Activated CD4-positive, CD25-positive, alpha-beta regulatory T cell treated with anti-CD3 and anti-CD28 coated beads, Interleukin-2, amount 50 U/mL, for 16 hours (primary cell): ENCODE results near the gene SLX1A.
"Not testable (repeated sequence)": the region's sequence is repeated elsewhere in the genome, so short reads cannot be mapped to it uniquely, and the experiment has no call there.

Experiments used
- DNase-seq: peaks from one replicate; pipeline ENCODE4 v3.0.0-alpha.2; 2020; ENCODE audit warnings: low read depth, low spot score

SLX1A gene

DNA sequence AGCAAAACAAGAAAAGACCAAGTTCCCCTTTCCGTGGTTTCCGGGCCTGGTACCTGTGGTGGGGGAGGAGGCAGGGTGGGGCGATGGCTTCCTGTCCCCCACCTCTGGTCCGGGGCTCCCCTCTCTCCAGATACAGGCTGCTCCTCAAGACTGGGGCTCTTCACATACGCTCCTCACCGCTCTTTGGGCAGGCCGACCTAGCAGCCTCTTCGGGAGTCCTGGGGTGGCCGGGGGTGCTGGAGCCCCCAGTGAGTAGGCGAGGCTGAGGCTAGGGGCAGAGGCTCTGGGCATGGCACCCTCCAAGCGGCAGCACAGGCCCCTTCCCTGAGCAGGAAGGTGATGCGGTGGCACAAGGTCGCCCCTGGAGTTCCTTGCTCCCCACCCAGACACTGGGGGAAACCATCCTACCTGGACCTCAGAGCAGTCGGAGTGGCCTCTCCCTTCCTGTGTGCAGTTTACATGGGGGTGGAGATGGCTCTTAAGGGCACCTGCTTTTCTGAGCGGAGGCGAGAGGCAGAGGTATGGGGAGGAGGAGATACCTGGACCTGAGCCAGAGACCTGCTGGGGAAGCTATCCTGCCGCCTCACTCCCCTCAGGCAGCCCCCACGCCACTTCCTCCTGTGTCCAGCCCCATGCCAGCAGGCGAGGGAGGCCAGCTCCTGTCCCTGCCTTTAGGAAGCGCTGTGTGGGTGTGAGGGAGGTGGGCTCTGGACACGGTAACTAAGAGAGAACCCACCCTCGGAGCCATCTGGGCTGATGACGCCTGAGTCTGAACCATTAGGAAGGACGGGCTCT is 9.4 kb upstream of the SLX1A start:
- DNase-seq = peak; percentile 56

DNA sequence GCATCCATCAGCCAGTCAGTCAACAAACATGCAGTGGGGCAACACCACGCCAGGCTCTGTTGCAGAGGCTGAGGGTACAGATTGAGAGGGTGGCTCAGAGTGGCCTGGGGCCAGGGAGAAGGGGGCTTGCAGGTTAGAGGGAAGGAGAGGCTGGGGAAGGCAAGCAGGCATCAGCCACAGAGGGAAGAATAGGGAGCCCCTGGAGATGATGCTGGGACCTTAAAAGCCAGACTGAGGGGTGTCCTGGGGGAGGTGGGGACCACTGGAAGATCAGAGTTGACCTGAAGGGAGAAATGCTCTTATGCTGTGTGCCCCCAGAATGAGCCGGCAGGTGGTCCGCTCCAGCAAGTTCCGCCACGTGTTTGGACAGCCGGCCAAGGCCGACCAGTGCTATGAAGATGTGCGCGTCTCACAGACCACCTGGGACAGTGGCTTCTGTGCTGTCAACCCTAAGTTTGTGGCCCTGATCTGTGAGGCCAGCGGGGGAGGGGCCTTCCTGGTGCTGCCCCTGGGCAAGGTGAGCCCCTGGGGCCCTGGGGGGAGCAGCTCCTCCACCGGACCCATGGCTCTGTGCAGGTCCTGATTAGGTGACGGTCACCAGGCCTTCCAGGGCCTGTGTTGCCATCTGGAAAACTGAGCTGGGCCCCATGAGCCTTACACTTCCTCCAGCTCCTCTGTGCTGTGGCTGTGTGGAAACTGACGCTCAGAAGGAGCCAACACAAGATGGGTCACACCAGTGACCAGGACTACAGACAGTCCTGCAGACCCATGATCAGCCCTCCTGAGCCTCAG is 8.6 kb upstream of the SLX1A start:
- no peak for DNase-seq

DNA sequence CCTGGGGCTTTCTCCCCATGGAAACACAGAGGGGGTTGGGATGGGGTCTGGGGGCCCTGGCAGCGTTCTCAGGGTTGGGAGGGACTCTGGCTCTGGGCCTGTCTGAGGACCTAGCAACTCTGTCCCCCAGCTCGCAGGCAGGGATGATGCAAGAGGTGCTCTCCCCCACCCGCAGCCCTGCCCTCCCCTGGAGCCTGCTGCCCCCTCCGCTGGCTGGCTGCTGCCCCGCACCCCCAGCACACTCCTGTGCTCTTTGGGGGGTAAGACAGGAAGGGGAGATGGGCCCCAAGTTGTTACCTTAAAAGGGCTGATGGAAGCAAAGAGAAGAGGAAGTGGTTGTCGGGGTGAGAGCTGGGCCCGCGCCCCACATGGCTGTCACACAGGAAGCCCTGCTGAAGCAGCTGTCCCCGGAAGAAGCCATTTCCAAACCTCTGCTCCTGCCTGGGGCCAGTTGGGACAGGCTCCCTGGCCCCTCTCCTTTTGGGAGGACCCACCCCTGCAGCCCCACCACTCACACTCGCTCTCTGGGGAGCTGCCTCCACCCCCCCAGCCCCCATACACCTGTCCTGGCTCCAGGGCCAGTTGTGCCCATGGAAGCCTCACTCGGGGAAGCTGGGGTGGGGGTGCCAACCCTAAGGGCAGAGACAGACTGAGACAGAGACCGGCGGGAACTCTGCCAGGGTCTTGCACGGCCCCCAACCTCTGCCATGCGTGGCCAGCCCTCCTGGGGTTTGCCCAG is 7.8 kb upstream of the SLX1A start:
- DNase-seq = peak; percentile 55

DNA sequence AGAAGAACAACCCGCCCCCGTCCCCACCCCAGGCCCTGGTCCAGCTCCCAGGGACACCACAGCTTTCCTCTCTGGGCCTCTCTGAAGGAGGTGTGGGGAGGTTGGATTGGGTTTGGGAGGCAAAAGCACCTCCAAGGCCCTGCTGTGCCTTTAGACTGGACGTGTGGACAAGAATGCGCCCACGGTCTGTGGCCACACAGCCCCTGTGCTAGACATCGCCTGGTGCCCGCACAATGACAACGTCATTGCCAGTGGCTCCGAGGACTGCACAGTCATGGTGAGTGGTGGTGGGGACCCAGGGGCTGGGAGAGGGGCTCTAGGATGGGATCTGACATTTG is 7.3 kb upstream of the SLX1A start:
- DNase-seq = no peak

GRCh38 chr16:30186782-30187555 is 6.7 kb upstream of the SLX1A start:
- peak; percentile 67 for DNase-seq

DNA sequence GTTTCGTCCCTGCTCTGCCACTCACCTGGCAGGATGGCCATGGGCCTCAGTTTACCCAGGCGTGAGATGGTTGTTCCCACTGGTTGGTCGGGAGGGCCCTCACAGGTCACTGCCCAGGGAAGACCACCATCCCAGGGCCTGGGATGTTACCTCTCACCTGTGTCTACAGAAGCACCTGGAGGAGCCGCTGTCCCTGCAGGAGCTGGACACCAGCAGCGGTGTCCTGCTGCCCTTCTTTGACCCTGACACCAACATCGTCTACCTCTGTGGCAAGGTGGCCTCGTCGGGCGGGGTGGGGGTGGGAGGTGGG is 6.2 kb upstream of the SLX1A start:
- DNase-seq = no peak

DNA sequence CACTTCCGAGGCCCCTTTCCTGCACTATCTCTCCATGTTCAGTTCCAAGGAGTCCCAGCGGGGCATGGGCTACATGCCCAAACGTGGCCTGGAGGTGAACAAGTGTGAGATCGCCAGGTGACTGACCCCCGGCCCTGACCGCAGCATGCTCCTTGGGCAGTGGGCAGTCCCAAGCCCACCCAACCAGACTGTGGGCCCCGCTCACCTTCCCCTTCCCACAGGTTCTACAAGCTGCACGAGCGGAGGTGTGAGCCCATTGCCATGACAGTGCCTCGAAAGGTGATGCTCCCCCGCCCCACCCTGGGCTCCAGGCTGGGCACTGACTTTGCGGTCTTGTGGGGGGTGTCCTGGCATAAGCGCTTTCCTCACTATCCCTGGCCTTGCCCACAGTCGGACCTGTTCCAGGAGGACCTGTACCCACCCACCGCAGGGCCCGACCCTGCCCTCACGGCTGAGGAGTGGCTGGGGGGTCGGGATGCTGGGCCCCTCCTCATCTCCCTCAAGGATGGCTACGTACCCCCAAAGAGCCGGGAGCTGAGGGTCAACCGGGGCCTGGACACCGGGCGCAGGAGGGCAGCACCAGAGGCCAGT is 5.6 kb upstream of the SLX1A start:
- no peak for DNase-seq

GRCh38 chr16:30191158-30191557 is 2.5 kb upstream of the SLX1A start:
- DNase-seq = not testable (repeated sequence)

GRCh38 chr16:30193098-30193497 is 577 bp upstream of the SLX1A start:
- DNase-seq = not testable (repeated sequence)

DNA sequence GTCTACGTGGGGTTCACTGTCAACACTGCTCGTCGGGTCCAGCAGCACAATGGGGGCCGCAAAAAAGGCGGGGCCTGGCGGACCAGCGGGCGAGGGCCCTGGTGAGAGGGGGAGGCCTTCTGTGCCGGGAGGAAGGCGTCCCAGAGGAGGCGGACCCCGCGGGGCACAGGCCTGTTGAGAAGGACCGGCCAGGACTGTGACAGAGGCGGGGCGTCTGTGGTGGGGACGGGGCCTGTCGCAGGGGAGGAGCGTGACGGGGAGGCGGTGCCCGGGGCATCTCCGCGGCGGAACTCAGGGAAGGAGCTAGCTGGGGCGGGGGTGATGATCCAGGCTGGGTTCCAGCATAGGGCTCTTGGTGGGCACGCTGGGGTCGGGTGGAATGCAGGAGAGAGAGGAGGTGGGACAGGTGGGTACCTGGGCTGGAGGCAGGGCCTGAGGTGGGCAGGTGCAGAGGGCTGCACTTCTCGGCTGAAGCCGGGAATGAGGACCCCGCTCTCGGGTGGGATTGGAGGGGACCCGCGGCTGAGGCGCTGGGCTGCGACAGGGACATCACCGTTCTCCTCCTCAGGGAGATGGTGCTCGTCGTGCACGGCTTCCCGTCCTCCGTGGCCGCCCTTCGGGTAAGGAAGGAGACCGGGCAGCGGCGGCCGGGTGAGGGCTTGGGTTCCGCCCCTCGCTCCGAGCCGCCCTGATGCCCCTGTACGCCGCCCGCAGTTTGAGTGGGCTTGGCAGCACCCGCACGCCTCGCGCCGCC is 674 bp downstream of the SLX1A start:
- not testable (repeated sequence) for DNase-seq

DNA sequence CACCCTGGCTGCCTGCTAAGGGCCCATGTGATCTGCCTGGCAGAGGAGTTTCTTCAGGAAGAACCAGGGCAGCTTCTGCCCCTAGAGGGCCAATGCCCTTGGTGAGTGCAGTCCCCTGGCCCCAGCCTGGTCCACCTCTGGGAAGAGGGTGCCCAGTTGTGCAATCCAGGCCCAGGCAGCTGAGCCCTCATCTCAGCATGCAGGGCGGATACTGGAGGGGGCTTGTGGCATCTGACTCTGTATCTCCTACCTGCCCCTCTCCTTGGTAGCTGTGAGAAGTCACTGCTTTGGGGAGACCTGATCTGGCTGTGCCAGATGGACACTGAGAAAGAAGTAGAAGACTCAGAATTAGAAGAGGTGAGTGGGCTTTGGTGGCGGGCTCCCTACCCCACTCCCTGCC is 3.3 kb downstream of the SLX1A start:
- DNase-seq = not testable (repeated sequence)

GRCh38 chr16:30199049-30199448 is 5.4 kb downstream of the SLX1A start, which contains the start of gene SULT1A3:
Gene SULT1A3, plus strand, starts transcription at chr16:30199255. Its CDS starts 1,474 bp downstream, at chr16:30200729.
- not testable (repeated sequence) for DNase-seq

DNA sequence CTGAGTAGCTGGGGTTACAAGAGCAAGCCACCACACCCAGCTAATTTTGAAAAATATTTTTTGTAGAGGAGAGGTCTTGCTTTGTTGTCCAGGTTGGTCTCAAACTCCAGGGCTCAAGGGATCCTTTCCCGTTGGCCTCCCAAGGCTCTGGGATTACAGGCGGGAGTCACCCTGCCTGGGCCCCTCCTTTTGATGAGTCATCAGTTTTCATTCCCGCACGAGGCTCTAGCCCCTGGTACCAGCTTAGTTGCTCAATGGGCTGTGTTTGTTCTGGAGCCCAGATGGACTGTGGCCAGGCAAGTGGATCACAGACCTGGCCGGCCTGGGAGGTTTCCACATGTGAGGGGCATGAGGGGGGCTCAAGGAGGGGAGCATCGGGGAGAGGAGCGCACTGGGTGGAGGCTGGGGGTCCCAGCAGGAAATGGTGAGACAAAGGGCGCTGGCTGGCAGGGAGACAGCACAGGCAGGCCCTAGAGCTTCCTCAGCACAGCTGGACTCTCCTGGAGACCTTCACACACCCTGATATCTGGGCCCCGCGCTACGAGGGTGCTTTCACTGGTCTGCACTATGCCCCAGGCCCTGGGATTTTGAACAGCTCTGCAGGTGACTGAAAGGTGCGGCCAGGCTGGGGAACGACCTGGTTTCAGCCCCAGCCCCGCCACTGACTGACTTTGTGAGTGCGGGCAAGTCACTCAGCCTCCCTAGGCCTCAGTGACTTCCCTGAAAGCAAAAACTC is 6.1 kb downstream of the SLX1A start:
- not testable (repeated sequence) for DNase-seq

GRCh38 chr16:30205541-30206236 is 12.0 kb downstream of the SLX1A start:
- not testable (repeated sequence) for DNase-seq

GRCh38 chr16:30206252-30206651 is 12.6 kb downstream of the SLX1A start:
- DNase-seq = not testable (repeated sequence)

DNA sequence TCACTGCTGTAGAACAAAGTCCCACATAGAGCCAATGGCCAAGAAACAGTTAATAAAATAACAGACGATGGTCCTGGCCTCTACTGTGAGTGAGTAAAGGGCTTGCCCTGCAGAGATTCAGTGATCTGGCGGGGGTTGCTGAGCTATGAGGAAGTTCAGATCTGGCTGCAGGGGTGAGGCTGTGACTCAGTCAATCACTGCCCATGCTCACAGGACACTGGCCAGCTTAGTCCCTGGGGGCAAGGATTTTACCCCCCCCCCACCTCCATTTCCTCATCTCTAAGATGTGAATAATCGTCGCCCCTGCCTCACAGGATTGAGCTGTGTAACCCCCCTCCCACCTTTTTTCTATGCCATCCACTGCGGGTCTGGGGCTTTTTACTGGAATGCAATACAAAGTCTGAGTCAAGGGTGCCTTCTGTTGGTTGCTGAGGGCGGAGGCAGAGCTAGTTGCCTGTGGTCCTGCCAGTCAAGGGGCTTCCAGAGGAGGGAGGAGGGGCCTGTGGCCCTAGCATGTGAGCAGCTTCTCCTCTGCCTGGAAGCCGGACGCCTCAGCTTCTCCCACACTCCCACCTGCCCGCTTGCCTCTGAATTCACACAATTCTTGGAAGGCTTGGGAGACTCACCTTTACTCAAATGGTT is 13.5 kb downstream of the SLX1A start:
- DNase-seq = not testable (repeated sequence)

DNA sequence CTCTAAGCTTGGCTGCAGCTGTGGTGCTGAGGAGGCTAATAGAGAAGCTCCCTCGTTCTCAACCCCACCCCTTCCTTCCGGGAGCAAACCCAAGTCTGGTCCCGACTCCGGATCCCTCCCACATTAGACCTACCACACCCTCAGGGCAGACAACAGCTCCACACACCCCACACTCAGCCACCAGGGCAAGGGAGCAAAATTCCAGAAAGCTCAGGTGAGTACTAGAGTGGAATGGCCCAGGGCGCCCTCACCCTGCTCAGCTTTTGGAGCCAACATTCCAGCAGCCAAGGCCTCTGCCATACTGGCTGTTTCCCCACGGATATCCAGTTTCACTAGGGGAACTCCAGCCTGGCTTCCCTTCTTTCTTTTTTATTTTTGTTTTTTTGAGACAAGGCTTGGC is 15.4 kb downstream of the SLX1A start:
- DNase-seq = not testable (repeated sequence)

GRCh38 chr16:30211414-30211813 is 17.7 kb downstream of the SLX1A start:
- DNase-seq = not testable (repeated sequence)

- not testable (repeated sequence) for DNase-seq
Observed at GRCh38 chr16:30217082-30217481, 23.4 kb downstream of the SLX1A start.
